Epithelial cell of prostate (primary cell): ENCODE results near the gene CDCA4.

ENCODE experiments used
- DNase-seq: peaks from one replicate; pipeline ENCODE4 v3.0.0-alpha.2; 2011; ENCODE audit warnings: low read depth, low spot score
- H3K27ac ChIP-seq: fragments of 450-650 bp; 2 replicates; pipeline ENCODE4 v1.5.1; 2017; ENCODE audit warnings: mild to moderate bottlenecking

The CDCA4 gene

DNA sequence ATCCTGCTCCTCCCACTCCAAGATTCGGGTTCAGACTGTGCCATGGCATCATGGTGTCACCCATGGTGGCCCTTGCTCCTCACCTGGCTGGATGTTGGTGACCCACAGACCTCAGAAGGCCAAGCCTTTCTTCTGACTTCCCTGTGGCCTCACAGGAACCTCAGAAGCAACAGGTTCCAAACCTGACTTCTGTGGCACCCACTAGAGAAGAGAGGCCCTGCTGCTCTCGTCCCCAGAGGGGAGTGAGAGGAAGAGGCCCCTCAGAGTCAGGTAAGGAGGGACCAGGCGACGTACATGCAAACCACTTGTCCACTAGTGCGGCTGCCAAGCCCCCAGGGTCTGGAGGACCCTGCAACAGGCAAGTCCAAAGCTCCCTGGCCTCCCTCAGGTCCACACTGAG is 24.9 kb downstream of the CDCA4 start:
- no peak for DNase-seq
- H3K27ac ChIP-seq, result no peak overlapping the region

GRCh38 chr14:104994978-104995377 is 25.9 kb downstream of the CDCA4 start:
- no peak overlapping the region for H3K27ac ChIP-seq
- no peak for DNase-seq

GRCh38 chr14:104993808-104994591 is 26.9 kb downstream of the CDCA4 start:
- no peak overlapping the region for H3K27ac ChIP-seq
- DNase-seq, result no peak

GRCh38 chr14:104993306-104993705 is 27.6 kb downstream of the CDCA4 start:
- no peak overlapping the region for H3K27ac ChIP-seq
- no peak for DNase-seq

DNA sequence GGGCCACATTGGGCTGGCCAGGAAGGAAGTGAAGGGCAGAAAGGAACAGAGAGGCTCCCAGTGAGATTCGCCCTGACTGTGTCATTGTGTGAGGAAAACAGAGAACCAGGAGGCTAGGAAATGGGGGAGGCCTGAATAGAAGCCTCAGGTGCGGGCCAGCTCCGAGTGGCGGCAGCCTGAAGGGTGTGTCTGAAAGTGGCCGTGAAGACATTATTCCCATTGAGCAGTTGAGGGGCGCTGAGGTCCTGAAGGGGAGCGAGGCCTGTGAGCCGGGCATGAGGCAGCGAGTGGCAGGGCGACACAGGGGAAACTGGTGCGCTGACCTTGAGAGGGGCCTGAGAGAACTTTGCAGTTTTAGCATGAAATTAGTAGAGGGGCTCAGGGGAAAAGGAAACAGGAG is 28.4 kb downstream of the CDCA4 start:
- H3K27ac ChIP-seq, result no peak overlapping the region
- DNase-seq, result no peak

GRCh38 chr14:104991896-104992230 is 29.0 kb downstream of the CDCA4 start:
- no peak overlapping the region for H3K27ac ChIP-seq
- DNase-seq, result no peak

DNA sequence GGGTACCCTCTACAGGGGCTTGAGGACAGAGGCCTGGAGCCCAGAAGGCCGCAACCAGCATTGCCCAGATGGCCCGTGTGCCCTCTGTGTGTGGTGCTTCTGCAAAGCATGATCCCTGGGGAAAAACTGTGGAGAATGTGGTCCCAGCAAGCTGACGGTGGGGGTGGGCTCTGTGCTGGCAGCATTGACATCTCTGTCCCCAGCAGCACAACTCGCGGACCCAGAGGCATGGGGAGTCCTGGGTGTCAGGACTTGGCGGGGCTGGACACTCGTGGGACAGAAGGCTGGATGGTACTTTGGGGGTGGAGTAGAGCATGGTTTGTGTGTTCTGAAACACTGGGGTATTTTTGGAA is 31.0 kb downstream of the CDCA4 start:
- DNase-seq, result no peak

GRCh38 chr14:104989236-104989950 is 31.5 kb downstream of the CDCA4 start:
- DNase-seq, result no peak
- no peak overlapping the region for H3K27ac ChIP-seq

More for the DNA sequence above, 31.0 kb downstream of the CDCA4 start:
- no peak overlapping the region for H3K27ac ChIP-seq

GRCh38 chr14:104986487-104987164 is 34.3 kb downstream of the CDCA4 start:
- H3K27ac ChIP-seq, result no peak overlapping the region
- no peak for DNase-seq

DNA sequence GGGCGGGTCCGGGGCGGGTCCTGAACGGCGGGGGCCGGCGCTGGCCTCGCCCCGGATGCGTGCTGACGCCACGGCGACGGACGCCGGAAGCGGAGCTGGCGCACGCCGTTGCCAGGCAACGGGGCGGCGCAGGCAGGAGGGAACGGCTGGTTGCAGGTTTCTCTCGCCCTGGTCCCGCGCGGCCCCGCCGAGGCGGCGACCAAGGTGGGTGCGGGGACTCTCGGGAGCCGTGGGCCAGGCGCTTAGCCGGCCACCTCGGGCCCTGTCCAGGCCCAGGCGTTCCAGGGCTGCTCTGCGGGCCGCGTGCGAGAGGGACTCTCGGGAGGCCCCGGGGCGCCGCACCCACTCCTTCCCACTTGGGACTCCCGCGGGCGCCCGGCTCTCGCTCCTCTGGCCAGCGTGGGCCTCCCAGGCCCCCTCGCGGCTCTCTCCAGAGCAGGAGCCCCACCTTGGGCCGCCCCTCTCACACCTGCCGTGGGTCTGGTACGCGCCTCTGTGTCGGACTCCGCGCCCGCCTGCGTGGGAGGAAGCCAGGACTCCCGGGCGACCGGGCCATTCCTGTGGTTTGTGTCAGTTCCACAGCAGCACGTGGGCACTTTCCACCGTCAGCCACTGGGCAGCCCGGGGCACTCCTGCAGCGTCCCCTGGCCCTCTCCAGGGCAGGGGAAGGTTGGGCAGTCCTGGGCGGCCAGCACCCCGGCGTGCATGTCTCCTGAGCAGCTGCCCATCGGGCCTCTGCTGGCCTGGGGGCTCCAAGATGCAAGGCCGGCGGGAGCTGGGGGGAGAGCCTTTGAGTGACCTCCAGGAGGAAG is 35.0 kb downstream of the CDCA4 start, which contains the start of gene CLBA1:
CLBA1 (plus strand) TSS at position 114 of the 812 bp plus-strand sequence; CDS start at position 758, 644 bp downstream.
- peak within 1 kb of the TSS; percentile 59 for H3K27ac ChIP-seq
- no peak for DNase-seq

DNA sequence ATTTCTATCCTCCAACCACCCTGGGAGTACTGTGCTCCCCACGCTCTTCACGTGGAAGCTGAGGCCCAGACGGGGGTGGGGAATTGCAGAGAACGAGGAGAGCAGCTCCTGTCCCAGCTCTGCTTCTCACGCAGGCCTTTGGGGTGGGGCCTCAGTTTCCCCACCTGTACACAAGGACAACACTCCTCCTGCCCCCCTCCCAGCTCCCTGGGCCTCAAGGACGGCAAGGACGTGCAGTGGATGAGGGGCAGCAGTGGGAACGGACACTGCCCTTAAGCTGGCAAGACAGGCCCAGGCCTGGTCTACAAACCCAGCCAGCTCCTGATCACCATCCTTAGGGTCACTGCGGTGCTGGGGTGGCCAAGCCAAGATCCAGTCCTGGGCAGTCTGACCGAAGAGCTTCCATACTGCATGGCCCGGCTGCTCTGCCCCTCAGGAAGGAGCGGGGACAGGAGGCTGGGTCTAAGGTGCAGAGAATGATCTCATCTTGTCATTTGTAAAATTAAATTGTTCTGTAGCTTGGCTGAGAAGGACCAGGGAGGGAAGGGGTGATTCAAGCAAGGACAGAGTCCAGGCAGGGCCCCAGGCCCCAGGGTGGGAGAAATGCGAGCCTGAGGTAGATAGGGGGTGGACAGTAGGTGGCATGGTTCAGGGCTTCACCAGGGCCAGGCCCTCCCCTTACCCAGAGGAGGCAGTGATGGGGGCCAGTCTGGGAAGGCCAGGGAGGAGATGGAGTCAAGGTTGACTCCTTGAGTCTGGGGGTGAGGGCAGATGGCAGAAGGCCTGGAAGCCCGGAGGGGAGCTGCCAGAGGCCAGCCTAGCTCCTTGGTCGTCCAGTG is 36.6 kb downstream of the CDCA4 start:
- H3K27ac ChIP-seq, result no peak overlapping the region

DNA sequence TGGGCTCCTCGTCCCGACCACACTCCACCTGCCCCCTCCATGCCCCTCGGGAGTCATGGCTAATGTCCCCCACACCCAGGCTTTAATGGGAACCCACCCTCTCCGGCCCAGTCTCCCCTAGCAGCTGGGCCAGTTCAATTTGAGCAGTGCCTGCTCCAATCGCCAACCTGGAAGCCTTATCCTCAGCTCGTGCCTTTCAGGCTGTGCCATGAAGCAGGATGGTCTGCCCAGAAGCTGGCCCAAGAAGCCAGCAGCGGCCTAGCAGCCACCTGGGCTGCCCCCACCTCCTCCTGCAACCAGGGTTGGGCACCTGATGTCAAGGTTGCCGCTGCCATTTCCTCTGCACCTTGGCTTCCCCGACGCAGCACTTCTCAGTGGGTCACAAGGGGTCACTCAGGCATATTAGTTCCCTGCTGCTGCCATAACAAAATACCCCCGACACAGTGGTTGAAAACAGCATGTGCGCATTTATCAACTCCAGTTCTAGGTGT is 37.6 kb downstream of the CDCA4 start:
- no peak for DNase-seq
- no peak overlapping the region for H3K27ac ChIP-seq

More for the DNA sequence above, 36.6 kb downstream of the CDCA4 start:
- no peak for DNase-seq

DNA sequence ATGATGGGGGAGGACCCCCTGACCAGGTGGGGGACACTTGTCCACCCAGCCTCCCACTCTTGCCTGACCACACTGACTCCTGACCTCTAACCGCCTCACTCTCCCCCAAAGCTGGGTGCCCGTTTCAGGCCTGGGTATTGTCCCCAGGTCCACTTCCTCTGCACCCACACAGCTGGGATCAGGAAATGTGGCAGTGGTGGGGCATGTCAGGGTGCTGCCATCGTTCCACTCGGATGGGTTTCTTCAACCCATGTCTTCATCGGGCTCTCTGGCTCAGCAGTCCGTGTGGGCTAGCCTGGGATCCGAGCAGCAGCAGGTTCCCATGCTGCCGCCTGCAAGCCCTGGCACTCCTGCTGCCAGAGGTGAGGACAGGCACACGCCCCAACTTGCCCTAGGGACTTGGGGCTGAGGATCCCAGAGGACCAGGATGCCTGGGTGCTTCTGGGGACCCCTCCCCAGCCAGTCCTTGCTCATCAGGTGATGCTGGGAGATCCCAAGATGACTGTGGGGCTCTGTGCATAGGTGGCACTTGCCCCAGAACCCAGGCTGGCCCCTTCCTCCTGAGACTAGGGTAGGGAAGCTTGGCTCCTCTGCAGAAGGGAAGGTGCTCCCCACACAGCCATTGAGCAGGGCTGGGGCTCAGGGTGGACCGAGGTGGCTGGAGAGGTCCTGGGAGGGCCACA is 38.2 kb downstream of the CDCA4 start:
- no peak overlapping the region for H3K27ac ChIP-seq
- no peak for DNase-seq

DNA sequence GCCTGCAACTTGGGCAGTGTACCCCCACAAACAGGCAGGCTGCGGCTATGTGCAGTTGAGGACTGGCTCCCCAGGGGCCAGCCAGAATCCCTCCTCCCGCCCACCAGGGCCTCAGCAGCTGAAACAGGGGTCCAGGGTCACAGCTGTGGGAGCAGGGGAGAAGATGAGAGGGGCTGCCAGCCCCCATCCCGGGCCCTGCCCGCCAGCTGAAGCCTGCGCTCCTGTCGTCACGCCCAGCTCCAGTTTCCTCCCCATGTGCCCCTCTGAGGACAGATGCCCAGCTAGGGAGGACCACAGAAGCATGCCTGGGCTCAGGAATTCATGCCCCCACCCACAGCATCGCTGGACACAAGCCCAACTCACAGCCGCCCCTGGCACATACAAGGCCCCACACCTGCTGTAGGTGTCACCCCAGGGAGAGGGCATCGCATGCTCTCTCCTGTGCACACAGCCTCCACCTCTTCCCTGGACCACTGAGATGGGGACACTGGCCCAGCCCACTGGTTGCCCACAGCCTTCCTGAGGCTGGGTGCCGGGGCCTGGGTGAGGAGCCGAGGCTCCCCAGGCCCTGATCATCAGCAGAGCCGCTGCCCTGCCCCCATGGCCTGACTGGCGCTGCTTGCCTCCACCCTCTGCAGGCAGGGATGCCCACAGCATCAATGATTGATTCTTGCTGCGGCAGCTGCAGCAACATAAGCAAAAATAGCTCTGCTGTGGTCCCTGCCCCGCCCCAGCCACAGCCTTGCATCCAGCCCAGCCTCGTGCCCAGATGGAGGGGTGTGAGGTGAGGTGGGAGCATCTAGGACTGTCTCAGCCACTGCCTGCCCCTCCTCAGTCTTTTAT is 39.0 kb downstream of the CDCA4 start:
- no peak for DNase-seq
- H3K27ac ChIP-seq, result no peak overlapping the region

GRCh38 chr14:104980611-104981531 is 40.0 kb downstream of the CDCA4 start:
- no peak for DNase-seq
- H3K27ac ChIP-seq, result no peak overlapping the region

GRCh38 chr14:104979758-104980610 is 40.9 kb downstream of the CDCA4 start:
- H3K27ac ChIP-seq, result no peak overlapping the region
- DNase-seq, result no peak
